Measurements from ENCODE around the gene KRT35.

DNA sequence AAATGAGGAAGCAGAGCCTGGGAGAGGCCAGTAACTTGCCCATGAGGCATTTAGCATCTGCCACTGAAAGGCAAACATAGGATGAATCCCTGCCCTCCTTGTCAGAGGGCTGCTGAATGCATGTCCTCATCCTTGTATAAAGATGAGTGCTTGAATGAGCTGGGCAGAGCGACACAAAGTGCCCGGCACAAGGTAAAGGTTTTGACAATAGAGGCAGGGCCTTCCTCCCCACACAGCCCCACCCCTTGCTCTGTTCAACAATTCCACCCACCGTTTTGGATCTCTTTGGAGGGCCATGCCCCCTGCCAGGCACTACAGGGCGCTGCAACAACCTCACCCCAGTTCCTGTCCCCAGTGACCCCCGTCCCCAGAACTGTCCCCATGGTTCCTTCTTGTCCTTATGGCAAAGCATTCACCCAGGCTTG, 48.6 kb upstream of the KRT35 start:
- TF ChIP-seq, protein P1, sequence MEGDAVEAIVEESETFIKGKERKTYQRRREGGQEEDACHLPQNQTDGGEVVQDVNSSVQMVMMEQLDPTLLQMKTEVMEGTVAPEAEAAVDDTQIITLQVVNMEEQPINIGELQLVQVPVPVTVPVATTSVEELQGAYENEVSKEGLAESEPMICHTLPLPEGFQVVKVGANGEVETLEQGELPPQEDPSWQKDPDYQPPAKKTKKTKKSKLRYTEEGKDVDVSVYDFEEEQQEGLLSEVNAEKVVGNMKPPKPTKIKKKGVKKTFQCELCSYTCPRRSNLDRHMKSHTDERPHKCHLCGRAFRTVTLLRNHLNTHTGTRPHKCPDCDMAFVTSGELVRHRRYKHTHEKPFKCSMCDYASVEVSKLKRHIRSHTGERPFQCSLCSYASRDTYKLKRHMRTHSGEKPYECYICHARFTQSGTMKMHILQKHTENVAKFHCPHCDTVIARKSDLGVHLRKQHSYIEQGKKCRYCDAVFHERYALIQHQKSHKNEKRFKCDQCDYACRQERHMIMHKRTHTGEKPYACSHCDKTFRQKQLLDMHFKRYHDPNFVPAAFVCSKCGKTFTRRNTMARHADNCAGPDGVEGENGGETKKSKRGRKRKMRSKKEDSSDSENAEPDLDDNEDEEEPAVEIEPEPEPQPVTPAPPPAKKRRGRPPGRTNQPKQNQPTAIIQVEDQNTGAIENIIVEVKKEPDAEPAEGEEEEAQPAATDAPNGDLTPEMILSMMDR (conservative IDR thresholded peaks at IDR 0.05; ENCODE audit: low read depth in 2 of 2) = no peak
- TF ChIP-seq ZNF331 (CRISPR knock-in tag; IDR thresholded peaks at IDR 0.05; ENCODE audit: low read depth) (no peak), EZH2 (IDR thresholded peaks at IDR 0.05; ENCODE audit: low read depth, unreplicated experiment) (no peak), CREB1 (CRISPR knock-in tag; IDR thresholded peaks at IDR 0.05; ENCODE audit: low read depth) (no peak), POLR2AphosphoS5 (IDR thresholded peaks at IDR 0.05; ENCODE audit: low read depth) (no peak), STAT1 (IDR thresholded peaks at IDR 0.05; ENCODE audit: unreplicated experiment) (no peak), EZH2phosphoT487 (IDR thresholded peaks at IDR 0.05; ENCODE audit: unreplicated experiment) (no peak), ZNF114 (CRISPR knock-in tag; IDR thresholded peaks at IDR 0.05) (no peak), JUNB (IDR thresholded peaks at IDR 0.05; ENCODE audit: unreplicated experiment) (no peak)

Data from GM23338 (cell line).